GM08714 (cell line): Measurements from ENCODE around the gene HGD.
"Not testable (repeated sequence)": the region's sequence is repeated elsewhere in the genome, so short reads cannot be mapped to it uniquely, and the experiment has no call there.

Experiments used
- H3K4me3 ChIP-seq: fragments of 200-500 bp; sonication (Bioruptor generic); 2 replicates; pipeline ENCODE4 v1.5.1; 2014; ENCODE audit warnings: mild to moderate bottlenecking, low read length, inconsistent platforms
- ZNF274 ChIP-seq: IDR thresholded peaks from 2 replicates; pipeline ENCODE4 v1.6.1; 2012; ENCODE audit warnings: mild to moderate bottlenecking, low read depth, low read length

The HGD gene

DNA sequence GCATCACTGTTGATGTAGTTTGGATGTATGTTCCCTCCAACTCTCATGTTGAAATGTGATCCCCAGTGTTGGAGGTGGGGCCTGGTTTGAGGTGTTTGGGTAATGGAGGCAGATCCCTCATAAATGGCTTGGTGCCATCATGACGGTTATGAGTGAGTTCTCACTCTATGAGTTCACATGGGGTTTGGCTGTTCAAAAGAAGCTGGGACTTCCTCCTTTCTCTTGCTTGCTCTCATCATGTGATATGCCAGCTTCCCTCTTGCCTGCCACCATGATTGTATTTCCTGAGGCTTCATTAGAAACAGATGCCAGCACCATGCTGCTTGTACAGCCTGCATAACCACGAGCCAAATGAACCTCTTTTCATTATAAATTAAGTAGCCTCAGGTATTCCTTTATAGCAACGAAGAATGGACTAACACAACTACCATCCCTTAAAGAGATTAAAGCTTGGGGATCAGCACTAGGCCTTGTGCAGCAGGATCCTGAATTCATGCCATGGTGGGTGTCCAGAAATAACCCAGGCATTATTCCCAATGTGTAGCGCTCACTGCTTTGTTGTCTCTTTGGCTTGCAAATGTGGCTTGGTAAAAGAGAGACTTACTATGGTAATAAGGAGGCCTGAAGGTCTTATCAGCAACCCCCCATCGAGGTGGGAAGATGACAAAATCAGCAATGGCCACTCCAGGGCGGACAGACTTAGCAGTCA lies 44.0 kb downstream of the HGD start:
- no peak for TF ChIP-seq ZNF274
- H3K4me3 ChIP-seq = no peak overlapping the region

DNA sequence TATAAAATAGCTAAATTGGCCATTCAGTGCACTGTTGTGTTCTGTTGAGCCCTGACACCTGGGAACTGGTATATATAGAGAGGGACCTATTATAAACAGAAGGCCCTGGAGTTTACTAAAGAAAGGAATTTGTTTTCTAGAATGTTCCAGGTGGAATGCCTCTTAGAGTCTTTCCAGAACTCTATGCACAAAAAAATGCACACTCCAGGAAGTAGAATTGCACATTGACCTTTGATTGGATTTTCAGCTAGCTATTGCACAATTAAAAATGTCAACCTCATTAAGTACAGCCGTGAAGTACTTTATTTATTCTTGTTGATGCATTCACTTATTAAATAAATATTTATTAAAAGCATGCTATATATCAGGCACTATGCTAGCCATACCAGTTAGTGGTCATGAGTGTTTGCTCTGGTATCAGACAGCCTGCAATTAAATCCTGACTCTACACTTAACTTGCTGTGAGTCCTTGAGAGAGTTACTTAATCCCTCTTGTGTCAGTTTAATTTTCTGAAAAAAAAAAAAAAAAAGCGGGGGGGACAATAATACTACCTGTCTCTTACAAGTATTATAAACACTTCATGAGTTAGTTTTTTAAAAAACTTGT lies 45.1 kb downstream of the HGD start:
- TF ChIP-seq ZNF274 = no peak
- no peak overlapping the region for H3K4me3 ChIP-seq

DNA sequence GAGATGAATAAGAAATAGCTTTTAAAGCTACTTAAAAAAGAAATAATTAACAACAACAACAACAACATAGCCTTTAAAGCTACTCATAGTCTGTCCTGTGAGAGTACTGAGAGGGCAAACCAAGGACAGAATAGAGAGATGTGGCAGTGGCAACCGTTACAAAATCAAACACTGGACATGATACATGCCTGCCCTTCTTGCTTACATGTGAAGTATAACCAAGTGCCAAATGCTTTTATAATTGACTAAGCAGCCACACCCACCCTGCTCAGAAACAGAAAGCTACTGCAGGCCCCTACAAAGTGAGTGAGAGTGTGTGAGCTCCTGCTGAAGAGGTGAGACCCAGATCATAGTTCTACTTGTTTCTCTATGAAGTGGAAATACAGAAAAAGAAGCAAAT lies 47.5 kb downstream of the HGD start:
- no peak for TF ChIP-seq ZNF274
- H3K4me3 ChIP-seq = no peak overlapping the region

DNA sequence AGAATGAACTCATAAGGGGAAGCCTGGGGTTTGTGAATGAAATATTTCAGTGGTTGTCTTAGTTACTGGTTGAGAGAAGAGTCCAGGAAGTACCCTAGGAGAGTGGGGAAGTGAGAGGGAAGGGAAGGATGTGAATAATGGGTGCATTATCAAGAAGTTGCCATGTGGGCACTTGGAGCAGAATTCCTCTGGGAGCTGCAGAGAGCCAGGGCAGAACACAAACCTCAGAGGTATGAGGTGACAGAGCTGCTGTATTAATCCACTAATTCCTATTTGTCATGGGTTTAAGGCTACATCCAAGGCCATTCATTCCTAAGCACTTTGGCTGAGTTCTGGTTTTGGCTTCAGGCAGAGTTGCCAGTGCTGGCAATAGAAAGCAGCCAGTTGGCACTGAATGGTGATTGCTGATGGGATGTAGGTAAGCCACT lies 56.9 kb downstream of the HGD start:
- TF ChIP-seq ZNF274 = no peak
- no peak overlapping the region for H3K4me3 ChIP-seq

DNA sequence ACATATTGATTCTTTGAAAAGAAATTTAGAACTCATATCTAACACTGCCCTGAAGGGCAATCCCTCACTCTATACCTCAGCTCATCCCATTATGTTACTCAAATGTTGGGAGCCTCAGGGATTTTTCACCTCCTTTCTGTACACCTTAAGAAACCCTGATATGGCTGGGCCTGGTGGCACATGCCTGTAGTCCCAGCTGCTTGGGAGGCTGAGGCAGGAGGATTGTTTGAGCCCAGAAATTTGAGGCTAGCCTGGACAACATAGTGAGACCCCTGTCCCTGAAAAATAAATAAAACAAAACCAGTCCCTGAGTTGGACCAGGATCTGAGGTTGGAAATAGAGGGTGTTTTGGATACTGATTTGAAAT lies 58.3 kb downstream of the HGD start:
- no peak overlapping the region for H3K4me3 ChIP-seq
- TF ChIP-seq ZNF274 = no peak

DNA sequence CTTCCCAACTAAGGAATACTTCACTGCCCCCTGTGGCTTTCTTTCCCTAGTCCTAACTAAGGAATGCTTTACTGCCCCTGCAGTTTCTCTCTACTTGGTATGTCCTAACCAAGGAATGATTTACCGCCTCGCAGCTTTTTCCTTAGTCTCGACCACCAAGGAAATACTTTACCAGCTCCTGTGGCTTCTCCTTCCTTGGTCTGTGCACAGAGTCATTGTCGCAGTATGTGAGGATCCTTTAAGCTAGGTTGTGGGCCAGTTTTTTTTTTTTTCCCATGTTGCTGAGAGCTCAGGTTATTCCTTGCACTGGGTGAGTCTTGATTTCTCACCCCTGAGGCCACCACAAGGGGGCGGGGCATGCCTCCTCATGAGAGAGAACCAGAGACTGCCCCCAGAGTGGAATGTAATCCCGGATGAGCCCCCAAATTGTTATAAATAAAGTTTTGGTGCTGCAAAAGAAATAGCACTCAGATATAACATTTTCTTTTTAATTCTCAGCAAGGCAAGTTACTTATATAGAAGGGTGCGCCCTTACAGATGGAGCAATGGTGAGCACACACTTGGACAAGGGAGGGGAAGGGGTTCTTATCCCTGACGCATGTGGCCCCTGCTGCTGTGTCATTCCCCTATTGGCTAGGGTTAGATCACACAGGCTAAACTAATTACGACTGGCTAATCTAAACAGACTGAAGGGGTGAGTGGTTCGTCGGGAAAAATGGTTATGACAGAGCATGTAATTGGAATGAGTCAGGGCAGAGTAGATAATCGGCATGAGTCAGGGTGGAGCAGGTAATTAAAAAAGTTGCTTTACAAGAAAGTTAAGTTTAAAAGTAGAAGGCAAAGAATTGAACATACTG lies 58.9 kb downstream of the HGD start:
- H3K4me3 ChIP-seq = no peak overlapping the region
- TF ChIP-seq ZNF274 = no peak

DNA sequence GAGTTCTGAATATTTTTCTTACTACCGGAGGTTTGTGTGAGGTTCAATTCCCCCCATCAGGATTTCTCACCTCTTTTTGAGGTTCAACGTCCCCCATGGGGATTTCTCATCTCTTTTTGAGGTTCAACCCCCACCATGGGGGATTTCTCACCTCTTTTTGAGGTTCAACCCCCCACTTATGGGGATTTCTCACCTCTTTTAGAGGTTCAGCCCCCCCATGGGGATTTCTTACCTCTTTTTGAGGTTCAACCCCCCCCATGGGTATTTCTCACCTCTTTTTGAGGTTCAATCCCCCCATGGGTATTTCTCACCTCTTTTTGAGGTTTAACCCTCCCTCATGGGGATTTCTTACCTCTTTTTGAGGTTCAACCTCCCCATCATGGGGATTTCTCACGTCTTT lies 59.6 kb downstream of the HGD start:
- no peak overlapping the region for H3K4me3 ChIP-seq
- TF ChIP-seq ZNF274 = no peak

DNA sequence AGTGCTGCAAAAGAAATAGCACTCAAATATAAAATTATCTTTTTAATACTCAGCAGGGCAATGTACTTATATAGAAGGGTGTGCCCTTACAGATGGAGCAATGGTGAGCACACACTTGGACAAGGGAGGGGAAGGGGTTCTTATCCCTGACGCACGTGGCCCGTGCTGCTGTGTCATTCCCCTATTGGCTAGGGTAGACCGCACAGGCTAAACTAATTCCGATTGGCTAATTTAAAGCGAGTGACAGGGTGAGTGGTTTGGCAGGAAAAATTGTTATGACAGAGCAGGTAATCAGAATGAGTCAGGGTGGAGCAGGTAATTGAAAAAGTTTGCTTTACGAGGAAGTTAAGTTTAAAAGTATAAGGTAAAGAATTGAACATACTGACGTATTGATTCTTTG lies 65.3 kb downstream of the HGD start:
- H3K4me3 ChIP-seq = not testable (repeated sequence)

DNA sequence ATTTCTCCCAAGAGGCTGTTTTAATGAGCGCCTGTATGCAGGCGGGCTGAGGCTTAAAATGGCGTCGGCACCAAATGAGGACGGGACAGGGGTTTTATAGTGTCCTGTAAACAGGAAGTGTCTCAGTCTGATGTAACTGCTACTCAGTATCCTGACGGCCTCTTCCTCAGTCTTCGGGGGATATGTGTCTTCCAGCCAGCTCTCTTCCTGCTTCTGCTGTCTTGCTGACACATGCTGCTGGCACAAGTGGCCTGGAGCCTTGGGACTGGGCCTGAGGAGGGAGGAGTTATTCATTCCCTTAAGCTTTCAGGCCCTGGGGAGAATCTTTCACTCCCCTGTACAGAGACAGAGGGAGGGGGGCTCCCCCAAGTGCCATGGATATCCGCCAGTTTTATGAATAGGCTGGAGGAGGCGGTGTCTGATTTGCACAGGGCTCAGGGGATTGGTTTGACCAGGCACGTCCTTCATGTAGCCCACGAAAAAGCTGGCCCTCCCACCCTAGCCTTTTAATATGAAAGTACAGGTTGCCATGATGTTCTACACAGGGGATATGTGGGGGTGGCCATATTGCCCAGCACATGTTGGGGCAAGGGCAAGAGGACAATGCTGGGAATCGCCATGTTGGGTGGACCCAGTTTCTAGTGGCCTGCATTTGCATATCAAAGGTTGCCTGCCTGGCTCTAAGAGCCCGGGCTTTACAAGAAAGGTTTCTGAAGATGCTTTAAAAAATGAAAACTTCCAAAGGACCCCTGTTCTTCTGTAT lies 66.0 kb downstream of the HGD start:
- no peak overlapping the region for H3K4me3 ChIP-seq
- no peak for TF ChIP-seq ZNF274

DNA sequence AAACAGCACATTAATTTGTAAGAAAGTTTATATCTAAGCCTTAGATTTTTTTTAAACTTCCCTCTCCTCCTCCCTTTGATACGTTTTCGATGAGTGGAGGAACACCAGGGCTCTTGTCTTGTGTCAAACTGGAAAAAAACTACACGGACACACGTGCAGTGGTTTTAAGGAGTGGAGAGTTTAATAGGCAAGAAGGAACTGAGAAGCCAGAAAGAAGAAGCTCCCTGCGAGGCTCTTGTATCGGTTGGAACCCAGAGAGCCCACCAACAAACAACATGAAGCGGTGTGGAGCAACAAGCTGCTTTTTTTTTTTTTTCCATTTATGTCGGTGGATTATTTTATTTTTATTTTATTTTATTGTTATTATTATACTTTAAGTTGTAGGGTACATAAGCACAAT lies 67.3 kb downstream of the HGD start:
- no peak for TF ChIP-seq ZNF274
- no peak overlapping the region for H3K4me3 ChIP-seq

DNA sequence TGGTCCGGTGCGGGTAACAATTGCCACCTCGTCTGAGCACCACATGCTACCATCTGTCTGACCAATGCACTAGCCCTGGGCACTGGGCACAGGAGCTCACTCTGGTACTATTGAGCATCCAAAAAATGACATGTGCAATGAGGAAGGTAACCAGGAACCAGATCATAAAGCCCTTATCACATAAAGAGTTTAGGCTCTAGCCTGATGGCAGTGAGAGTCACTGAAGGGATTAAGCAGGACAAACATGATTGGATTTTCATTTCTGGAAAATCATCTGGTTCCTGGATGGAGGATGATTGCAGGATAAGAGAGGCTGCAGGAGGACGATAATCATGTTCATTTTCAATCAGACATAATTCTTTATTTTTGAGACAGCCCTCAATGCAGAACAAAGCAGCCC lies 73.5 kb downstream of the HGD start:
- H3K4me3 ChIP-seq = no peak overlapping the region
- no peak for TF ChIP-seq ZNF274

DNA sequence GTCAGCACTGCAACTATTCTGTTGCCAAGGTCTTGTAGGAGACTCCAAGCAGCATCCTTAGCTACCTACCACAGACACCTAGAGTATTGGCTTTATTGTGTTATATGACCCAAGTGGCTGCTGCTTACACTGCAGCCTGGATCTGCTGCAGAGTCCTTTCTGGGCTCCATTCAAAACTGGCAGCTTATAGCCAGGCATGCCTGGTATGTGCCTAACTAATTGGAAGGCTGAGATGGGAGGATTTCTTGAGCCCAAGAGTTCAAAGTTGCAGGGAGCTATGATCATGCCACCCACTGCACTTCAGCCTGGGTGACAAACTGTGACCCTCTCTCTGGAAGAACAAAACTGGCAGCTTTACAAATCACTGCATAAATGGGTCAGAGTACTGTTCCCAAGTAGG lies 77.3 kb downstream of the HGD start:
- no peak overlapping the region for H3K4me3 ChIP-seq
- TF ChIP-seq ZNF274 = no peak

DNA sequence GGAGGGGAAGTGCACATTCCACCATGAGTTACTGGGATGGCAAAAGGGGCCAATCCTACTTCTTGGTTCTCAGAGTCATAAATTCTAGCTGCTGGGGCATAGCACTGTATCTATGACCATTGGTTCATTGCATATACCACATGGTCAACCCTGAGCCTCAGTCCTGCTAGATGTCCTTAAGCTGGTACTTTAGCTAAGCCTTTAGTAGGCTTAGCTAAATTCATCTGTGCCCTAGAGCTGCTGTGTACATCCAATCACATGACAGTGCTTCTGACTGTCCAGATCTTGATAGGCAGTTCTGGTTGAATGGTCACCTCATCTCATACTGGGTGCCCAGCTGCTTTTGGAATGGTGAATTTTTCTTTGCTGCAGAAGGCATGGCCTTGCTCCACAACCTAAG lies 77.7 kb downstream of the HGD start:
- no peak for TF ChIP-seq ZNF274
- no peak overlapping the region for H3K4me3 ChIP-seq

DNA sequence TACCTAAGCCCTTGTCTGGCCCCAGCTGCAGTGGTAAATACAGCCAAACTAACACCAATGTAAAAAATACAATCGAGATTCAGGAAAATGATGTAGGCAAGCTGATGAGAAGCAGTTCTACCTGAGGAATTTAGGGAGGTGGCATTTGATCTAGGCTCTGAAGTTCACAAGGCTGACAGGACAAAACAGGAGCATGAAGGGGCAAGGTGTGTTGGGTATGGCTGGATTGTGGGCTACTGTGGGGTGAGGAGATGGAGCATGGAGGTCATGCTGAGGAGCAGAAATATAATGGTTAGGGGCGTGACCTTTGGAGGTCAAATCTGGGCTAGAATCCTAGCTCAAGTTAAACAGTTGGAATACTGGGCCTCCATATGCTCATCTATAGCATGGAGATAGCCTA lies 79.4 kb downstream of the HGD start:
- H3K4me3 ChIP-seq = no peak overlapping the region
- TF ChIP-seq ZNF274 = no peak
